Fibroblast of skin of back (primary cell): Measurements from ENCODE around the gene B9D2.

ENCODE experiments used
- DNase-seq: peaks from one replicate; pipeline ENCODE4 v3.0.0-alpha.2; 2013

B9D2 gene

GRCh38 chr19:41308450-41309179 lies 55.3 kb downstream of the B9D2 start:
- DNase-seq, result peak; percentile 89

- no peak for DNase-seq
Observed at GRCh38 chr19:41307954-41308449, 55.9 kb downstream of the B9D2 start.

- DNase-seq, result no peak
Observed at GRCh38 chr19:41307090-41307875, 56.7 kb downstream of the B9D2 start.

GRCh38 chr19:41305927-41306793 lies 57.8 kb downstream of the B9D2 start:
- no peak for DNase-seq

GRCh38 chr19:41304706-41305483 lies 59.1 kb downstream of the B9D2 start:
- no peak for DNase-seq
